Loucy (cell line): ENCODE data around the gene ANP32B.

ENCODE experiments used
- H2AFZ ChIP-seq: fragments of 200-600 bp; sonication (generic); 2 replicates; pipeline ENCODE4 v1.6.0; 2016; ENCODE audit warnings: antibody characterized with exemption, mild to moderate bottlenecking, low read length, moderate library complexity
- H3F3A ChIP-seq: fragments of 200-600 bp; 2 replicates; pipeline ENCODE4 v1.6.0; 2016; ENCODE audit warnings: antibody characterized with exemption, low read depth, mild to moderate bottlenecking
- H3K27me3 ChIP-seq: fragments of 200-600 bp; sonication (generic); 2 replicates; pipeline ENCODE4 v1.6.1; 2014; ENCODE audit warnings: low read length, mild to moderate bottlenecking; ENCODE audit not compliant: insufficient read depth, poor library complexity, severe bottlenecking
- H3K36me3 ChIP-seq: fragments of 200-600 bp; sonication (generic); 2 replicates; pipeline ENCODE4 v1.6.1; 2016; ENCODE audit warnings: low read length; ENCODE audit not compliant: insufficient read depth
- H3K4me1 ChIP-seq: fragments of 200-600 bp; sonication (generic); 2 replicates; pipeline ENCODE4 v1.5.1; 2014; ENCODE audit warnings: low read length, mild to moderate bottlenecking; ENCODE audit not compliant: insufficient read depth, poor library complexity, severe bottlenecking
- H3K4me2 ChIP-seq: fragments of 200-600 bp; sonication (generic); 2 replicates; pipeline ENCODE4 v1.6.0; 2014; ENCODE audit warnings: antibody characterized with exemption, low read length, low read depth, mild to moderate bottlenecking; ENCODE audit not compliant: poor library complexity, severe bottlenecking
- H3K4me3 ChIP-seq: fragments of 200-600 bp; sonication (generic); 2 replicates; pipeline ENCODE4 v1.5.1; 2014; ENCODE audit warnings: low read length, mild to moderate bottlenecking, mixed read lengths; ENCODE audit not compliant: poor library complexity, severe bottlenecking
- H3K79me2 ChIP-seq: fragments of 200-600 bp; sonication (generic); 2 replicates; pipeline ENCODE4 v1.6.1; 2014; ENCODE audit warnings: low read length; ENCODE audit not compliant: insufficient read depth
- H3K9ac ChIP-seq: fragments of 200-600 bp; sonication (generic); 2 replicates; pipeline ENCODE4 v1.6.0; 2014; ENCODE audit warnings: mild to moderate bottlenecking, low read depth, low read length, moderate library complexity; ENCODE audit not compliant: poor library complexity, severe bottlenecking
- H3K9me2 ChIP-seq: fragments of 200-600 bp; sonication (generic); replicated peaks from 2 replicates; pipeline ENCODE4 v1.6.1; 2016; ENCODE audit warnings: low read depth, low read length, mixed read lengths
- H3K9me3 ChIP-seq: fragments of 200-600 bp; sonication (generic); 2 replicates; pipeline ENCODE4 v1.6.1; 2014; ENCODE audit warnings: mild to moderate bottlenecking, antibody characterized with exemption, low read length, low read depth; ENCODE audit not compliant: insufficient read depth
- H4K20me1 ChIP-seq: fragments of 200-600 bp; sonication (generic); 2 replicates; pipeline ENCODE4 v1.6.0; 2014; ENCODE audit warnings: antibody characterized with exemption, low read length, mild to moderate bottlenecking; ENCODE audit not compliant: insufficient read depth, poor library complexity, severe bottlenecking
- EZH2phosphoT487 ChIP-seq: fragments of 200-600 bp; IDR thresholded peaks from 2 replicates; pipeline ENCODE4 v1.6.1; 2018; ENCODE audit warnings: antibody characterized with exemption, mild to moderate bottlenecking, moderate library complexity, borderline replicate concordance
- TF ChIP-seq, protein P1 (sequence below): fragments of 200-600 bp; sonication (generic); conservative IDR thresholded peaks from 2 replicates; pipeline ENCODE4 v1.5.1; 2014; ENCODE audit warnings: mild to moderate bottlenecking, antibody characterized with exemption, low read length

Gene ANP32B

GRCh38 chr9:97991818-97992217 is 8.7 kb downstream of the ANP32B start:
- Histone ChIP-seq H3K4me2 (peak overlapping the region; percentile 94), H3K9ac (no peak overlapping the region), H3K79me2 (peaks cover 100% of the 10 kb centered on the region), H3K36me3 (peaks cover 44% of the 10 kb centered on the region), H3F3A (no peaks in the 10 kb centered on the region), H2AFZ (no peak overlapping the region), H3K9me2 (no peaks in the 10 kb centered on the region), H3K9me3 (no peaks in the 10 kb centered on the region), H3K4me1 (peaks cover 67% of the 10 kb centered on the region), H3K4me3 (peak overlapping the region; percentile 22), H4K20me1 (peaks cover 99% of the 10 kb centered on the region), H3K27me3 (no peaks in the 10 kb centered on the region)
- TF ChIP-seq EZH2phosphoT487: no peak
- TF ChIP-seq, protein P1, sequence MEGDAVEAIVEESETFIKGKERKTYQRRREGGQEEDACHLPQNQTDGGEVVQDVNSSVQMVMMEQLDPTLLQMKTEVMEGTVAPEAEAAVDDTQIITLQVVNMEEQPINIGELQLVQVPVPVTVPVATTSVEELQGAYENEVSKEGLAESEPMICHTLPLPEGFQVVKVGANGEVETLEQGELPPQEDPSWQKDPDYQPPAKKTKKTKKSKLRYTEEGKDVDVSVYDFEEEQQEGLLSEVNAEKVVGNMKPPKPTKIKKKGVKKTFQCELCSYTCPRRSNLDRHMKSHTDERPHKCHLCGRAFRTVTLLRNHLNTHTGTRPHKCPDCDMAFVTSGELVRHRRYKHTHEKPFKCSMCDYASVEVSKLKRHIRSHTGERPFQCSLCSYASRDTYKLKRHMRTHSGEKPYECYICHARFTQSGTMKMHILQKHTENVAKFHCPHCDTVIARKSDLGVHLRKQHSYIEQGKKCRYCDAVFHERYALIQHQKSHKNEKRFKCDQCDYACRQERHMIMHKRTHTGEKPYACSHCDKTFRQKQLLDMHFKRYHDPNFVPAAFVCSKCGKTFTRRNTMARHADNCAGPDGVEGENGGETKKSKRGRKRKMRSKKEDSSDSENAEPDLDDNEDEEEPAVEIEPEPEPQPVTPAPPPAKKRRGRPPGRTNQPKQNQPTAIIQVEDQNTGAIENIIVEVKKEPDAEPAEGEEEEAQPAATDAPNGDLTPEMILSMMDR: no peak

- no peaks in the 10 kb centered on the region for H3K27me3 ChIP-seq
- H3K9ac ChIP-seq: no peak overlapping the region
- TF ChIP-seq, protein P1: no peak
- no peak for TF ChIP-seq EZH2phosphoT487
- H3K36me3 ChIP-seq: peaks cover 48% of the 10 kb centered on the region
- peak overlapping the region; percentile 22 for H3K4me3 ChIP-seq
- no peaks in the 10 kb centered on the region for H3F3A ChIP-seq
- no peak overlapping the region for H2AFZ ChIP-seq
- peaks cover 99% of the 10 kb centered on the region for H4K20me1 ChIP-seq
- peaks cover 63% of the 10 kb centered on the region for H3K4me1 ChIP-seq
- no peaks in the 10 kb centered on the region for H3K9me2 ChIP-seq
- peak overlapping the region; percentile 94 for H3K4me2 ChIP-seq
- no peaks in the 10 kb centered on the region for H3K9me3 ChIP-seq
- peaks cover 100% of the 10 kb centered on the region for H3K79me2 ChIP-seq
Measured at GRCh38 chr9:97992219-97992618, 9.1 kb downstream of the ANP32B start.

- H3K36me3 ChIP-seq: peaks cover 56% of the 10 kb centered on the region
- peaks cover 55% of the 10 kb centered on the region for H3K4me1 ChIP-seq
- H2AFZ ChIP-seq: no peak overlapping the region
- no peaks in the 10 kb centered on the region for H3K9me3 ChIP-seq
- peak overlapping the region; percentile 94 for H3K4me2 ChIP-seq
- no peaks in the 10 kb centered on the region for H3K9me2 ChIP-seq
- no peak for TF ChIP-seq EZH2phosphoT487
- TF ChIP-seq, protein P1: no peak
- peak overlapping the region; percentile 22 for H3K4me3 ChIP-seq
- H3K79me2 ChIP-seq: peaks cover 100% of the 10 kb centered on the region
- no peak overlapping the region for H3K9ac ChIP-seq
- H3F3A ChIP-seq: no peaks in the 10 kb centered on the region
- H3K27me3 ChIP-seq: no peaks in the 10 kb centered on the region
- peaks cover 99% of the 10 kb centered on the region for H4K20me1 ChIP-seq
Measured at GRCh38 chr9:97993000-97993399, 9.9 kb downstream of the ANP32B start.
